GM13976 (cell line): Measurements from ENCODE around the gene BLVRA.
"Not testable (repeated sequence)": the region's sequence is repeated elsewhere in the genome, so short reads cannot be mapped to it uniquely, and the experiment has no call there.

Experiments
- DNase-seq: peaks from one replicate; pipeline ENCODE4 v3.0.0; 2012; ENCODE audit warnings: low spot score
- in situ Hi-C: fragments of 300-500 bp; cut with MboI; formaldehyde crosslinking; loops from one replicate; pipeline ENCODE4 v1.12.0; 2022; ENCODE audit warnings: low sequenced_read_pairs, mixed read lengths, inconsistent platforms; ENCODE audit not compliant: unreplicated experiment
- TF ChIP-seq, protein P1 (sequence below): IDR thresholded peaks from 2 replicates; pipeline ENCODE4 v1.5.1; 2012; ENCODE audit warnings: borderline replicate concordance, mild to moderate bottlenecking; ENCODE audit not compliant: insufficient read depth; ENCODE audit errors: extremely low read depth, missing control alignments, control extremely low read depth

Gene BLVRA

GRCh38 chr7:43815373-43815772, 56.9 kb downstream of the BLVRA start:
- TF ChIP-seq, protein P1, sequence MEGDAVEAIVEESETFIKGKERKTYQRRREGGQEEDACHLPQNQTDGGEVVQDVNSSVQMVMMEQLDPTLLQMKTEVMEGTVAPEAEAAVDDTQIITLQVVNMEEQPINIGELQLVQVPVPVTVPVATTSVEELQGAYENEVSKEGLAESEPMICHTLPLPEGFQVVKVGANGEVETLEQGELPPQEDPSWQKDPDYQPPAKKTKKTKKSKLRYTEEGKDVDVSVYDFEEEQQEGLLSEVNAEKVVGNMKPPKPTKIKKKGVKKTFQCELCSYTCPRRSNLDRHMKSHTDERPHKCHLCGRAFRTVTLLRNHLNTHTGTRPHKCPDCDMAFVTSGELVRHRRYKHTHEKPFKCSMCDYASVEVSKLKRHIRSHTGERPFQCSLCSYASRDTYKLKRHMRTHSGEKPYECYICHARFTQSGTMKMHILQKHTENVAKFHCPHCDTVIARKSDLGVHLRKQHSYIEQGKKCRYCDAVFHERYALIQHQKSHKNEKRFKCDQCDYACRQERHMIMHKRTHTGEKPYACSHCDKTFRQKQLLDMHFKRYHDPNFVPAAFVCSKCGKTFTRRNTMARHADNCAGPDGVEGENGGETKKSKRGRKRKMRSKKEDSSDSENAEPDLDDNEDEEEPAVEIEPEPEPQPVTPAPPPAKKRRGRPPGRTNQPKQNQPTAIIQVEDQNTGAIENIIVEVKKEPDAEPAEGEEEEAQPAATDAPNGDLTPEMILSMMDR: no peak
- in situ Hi-C loops: no loop called here
- no peak for DNase-seq

GRCh38 chr7:43816046-43816797, 57.7 kb downstream of the BLVRA start:
- in situ Hi-C loops, DNase-seq: not testable (repeated sequence)

GRCh38 chr7:43823425-43823824, 64.9 kb downstream of the BLVRA start:
- in situ Hi-C loops, DNase-seq: not testable (repeated sequence)

- TF ChIP-seq, protein P1: no peak
- in situ Hi-C loops: no loop called here
Observed at GRCh38 chr7:43823941-43824340, 65.5 kb downstream of the BLVRA start.

DNA sequence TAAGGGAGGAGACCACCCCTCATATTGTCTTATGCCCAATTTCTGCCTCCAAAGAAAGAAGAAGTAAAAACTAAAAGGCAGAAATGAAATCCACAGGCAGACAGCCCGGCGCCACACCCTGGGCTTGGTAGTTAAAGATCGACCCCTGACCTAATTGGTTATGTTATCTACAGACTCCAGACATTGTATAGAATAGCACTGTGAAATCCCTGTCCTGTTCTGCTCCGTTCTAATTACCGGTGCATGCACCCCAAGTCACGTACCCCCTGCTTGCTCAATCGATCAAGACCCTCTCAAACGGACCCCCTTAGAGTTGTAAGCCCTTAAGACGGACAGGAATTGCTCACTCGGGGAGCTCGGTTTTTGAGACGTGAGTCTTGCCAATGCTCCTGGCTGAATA, 66.0 kb downstream of the BLVRA start:
- DNase-seq, in situ Hi-C loops: not testable (repeated sequence)

More at GRCh38 chr7:43823941-43824340, 65.5 kb downstream of the BLVRA start:
- DNase-seq: no peak

- TF ChIP-seq, protein P1: no peak
- DNase-seq: no peak
- in situ Hi-C loops: loop anchor here (25.0 kb wide), 1 partner anchor 888 kb away; the partner anchor contains the start of genes MRPL32 and PSMA2
Observed at GRCh38 chr7:43824963-43825362, 66.5 kb downstream of the BLVRA start.

- DNase-seq: no peak
- in situ Hi-C loops: loop anchor here (25.0 kb wide), 1 partner anchor 888 kb away; the partner anchor contains the start of genes MRPL32 and PSMA2
- TF ChIP-seq, protein P1: no peak
Observed at GRCh38 chr7:43825391-43825808, 66.9 kb downstream of the BLVRA start.

- in situ Hi-C loops: loop anchor here (10.0 to 25.0 kb wide), 3 partner anchors 96 to 894 kb away; partner anchors contain the start of genes MRPL32, PSMA2 and STK17A
Observed at GRCh38 chr7:43830917-43831316, 72.4 kb downstream of the BLVRA start.

More at GRCh38 chr7:43830917-43831316, 72.4 kb downstream of the BLVRA start:
- not testable (repeated sequence) for DNase-seq
